HUES48 (cell line): ENCODE data around the gene TMEM174.

Experiments used
- H3K27ac ChIP-seq: one replicate; pipeline ENCODE4 v1.7.0; 2013; ENCODE audit warnings: low read depth, low read length, inconsistent platforms
- H3K27me3 ChIP-seq: 2 replicates; pipeline ENCODE4 v1.6.1; 2013; ENCODE audit warnings: mild to moderate bottlenecking, low read length; ENCODE audit not compliant: control insufficient read depth, insufficient read depth
- H3K36me3 ChIP-seq: 2 replicates; pipeline ENCODE4 v1.6.1; 2013; ENCODE audit warnings: low read length; ENCODE audit not compliant: control insufficient read depth, insufficient read depth
- H3K4me1 ChIP-seq: 2 replicates; pipeline ENCODE4 v1.6.1; 2013; ENCODE audit warnings: mild to moderate bottlenecking, low read length; ENCODE audit not compliant: control insufficient read depth, insufficient read depth
- H3K4me3 ChIP-seq: 2 replicates; pipeline ENCODE4 v1.5.1; 2013; ENCODE audit warnings: mild to moderate bottlenecking, low read depth, low read length
- H3K9ac ChIP-seq: 2 replicates; pipeline ENCODE4 v1.6.1; 2013; ENCODE audit warnings: mild to moderate bottlenecking, low read depth, low read length, moderate library complexity
- H3K9me3 ChIP-seq: 2 replicates; pipeline ENCODE4 v1.6.1; 2013; ENCODE audit warnings: low read length; ENCODE audit not compliant: control insufficient read depth, insufficient read depth

Gene TMEM174

DNA sequence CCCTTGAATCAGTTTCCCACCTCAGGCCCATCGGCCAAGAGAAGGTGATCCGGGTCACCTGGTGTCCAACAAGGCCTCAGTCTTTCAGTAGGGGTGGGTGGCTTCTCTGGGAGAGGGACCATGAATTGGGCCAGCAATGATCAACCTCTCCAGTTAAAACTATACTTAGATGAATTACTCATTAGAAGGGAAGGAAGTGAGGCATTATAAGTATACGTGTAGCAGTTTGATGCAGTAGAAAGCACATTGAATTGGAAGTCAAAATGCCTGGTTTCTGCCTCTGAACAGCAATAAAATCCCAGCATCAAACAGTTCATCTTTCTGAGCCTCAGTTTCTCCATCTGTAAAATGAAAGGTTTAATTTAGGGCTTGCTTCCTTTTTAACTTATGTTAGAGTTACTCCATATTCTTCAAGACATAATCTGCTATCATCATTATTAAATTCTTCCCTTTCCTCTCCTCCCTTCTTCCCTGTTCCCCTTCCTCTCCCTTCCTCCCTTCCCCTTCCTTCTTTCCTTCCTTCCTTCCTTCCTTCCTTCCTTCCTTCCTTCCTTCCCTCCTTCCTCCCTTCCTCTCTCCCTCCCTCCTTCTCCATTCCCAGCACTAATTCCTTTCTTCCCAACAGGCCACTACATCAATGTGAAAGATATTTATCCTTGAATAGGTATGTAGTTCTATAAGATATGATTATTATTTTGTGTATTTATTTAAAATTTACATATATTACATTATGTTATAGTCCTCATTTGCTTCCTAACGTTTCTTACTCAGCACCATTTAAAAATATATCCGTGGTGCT, 18.6 kb upstream of the TMEM174 start:
- H3K27ac ChIP-seq: no peak overlapping the region
- H3K27me3 ChIP-seq: no peaks in the 10 kb centered on the region
- H3K36me3 ChIP-seq: no peaks in the 10 kb centered on the region
- H3K9me3 ChIP-seq: no peaks in the 10 kb centered on the region
- no peaks in the 10 kb centered on the region; the same call in 1 of the 2 replicates for H3K4me1 ChIP-seq
- no peak overlapping the region for H3K9ac ChIP-seq
- H3K4me3 ChIP-seq: no peak overlapping the region

DNA sequence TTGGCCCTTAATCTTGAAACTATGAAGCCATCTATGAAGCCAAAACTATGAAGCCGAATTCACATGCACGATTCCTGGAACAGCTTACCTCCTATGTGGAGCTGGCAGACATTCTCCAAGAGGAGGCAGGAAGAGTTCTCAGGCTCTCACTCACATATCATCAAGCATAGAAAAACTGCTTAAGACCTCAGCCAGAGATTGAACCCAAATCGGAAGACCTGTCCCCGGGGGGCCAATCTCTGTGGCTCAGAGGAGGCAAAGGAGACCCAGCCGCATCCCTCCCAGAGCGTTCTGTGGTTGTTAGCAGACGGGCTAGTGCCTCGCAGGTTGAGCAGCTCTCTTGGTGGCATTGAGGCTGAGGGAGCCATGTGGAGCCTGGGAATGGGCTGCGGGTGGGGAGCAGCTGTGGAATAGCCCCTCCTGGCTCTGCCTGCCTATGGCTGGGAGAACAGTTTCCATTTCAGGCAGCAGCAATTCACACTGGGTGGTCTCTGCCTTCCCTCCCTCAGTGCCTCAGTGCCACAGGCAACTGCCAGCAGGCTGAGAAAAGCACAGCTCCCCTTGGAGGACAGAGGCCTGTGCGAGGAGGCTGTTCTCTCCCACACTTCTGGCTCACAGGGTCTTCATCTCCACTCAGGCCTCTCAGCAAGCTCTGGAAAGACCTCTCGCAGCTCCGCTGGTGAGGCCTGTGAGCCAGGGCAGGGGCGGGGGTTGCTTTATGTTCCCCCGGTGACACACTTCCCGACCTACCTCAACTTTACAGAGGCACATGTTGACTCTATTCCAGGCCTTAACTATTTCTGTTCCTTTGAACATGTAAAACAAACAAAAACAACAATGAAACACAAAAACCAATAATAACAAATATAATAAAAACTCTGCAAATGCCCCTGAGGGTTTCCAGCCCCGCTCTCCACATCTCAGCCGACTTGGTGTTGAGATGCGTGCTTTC, 17.4 kb upstream of the TMEM174 start:
- no peaks in the 10 kb centered on the region; the same call in 1 of the 2 replicates for H3K4me1 ChIP-seq
- H3K4me3 ChIP-seq: no peak overlapping the region
- H3K9me3 ChIP-seq: no peaks in the 10 kb centered on the region
- H3K36me3 ChIP-seq: no peaks in the 10 kb centered on the region
- no peak overlapping the region for H3K27ac ChIP-seq
- no peaks in the 10 kb centered on the region for H3K27me3 ChIP-seq
- H3K9ac ChIP-seq: no peak overlapping the region

DNA sequence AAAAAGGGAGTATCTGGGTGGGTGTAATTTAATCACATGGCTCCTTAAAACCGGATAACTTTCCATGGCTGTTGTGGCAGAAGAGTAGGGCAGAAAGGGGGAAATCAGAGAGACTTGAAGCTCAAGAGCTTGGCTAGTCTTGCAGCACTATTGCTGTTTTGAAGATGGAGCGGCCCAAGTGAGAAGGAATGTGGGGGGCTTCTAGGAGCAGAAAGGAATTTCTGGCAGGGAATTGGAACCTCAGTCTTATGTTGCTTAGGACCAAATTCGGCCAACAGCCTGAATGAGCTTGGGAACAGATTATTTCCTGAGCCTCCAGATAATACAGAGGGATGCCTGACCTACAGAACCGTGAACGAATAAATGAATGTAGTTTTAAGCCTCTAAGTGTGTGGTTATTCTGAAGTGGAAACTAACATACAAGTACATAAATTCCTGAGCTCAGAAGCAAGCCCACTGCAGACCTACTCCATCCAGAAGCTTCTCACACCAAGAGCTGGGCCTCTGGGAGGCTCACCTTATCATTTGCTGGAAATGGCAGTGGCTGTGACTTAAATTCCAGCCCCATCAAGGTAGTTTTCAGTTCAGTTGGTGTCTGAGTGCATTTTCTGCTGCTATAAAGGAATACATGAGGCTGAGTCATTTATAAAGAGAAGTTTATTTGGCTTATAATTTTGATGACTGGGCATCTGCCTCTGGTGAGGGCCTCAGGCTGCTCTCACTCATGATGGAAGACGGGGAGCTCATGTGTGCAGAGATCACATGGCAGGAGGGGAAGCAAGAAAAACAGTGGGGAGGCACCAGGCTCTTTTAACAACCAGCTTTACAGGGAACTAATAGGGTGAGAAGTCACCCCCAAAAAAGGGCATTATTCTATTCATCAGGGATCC, 15.3 kb upstream of the TMEM174 start:
- no peak overlapping the region for H3K4me3 ChIP-seq
- H3K9me3 ChIP-seq: no peaks in the 10 kb centered on the region
- H3K4me1 ChIP-seq: no peaks in the 10 kb centered on the region
- H3K9ac ChIP-seq: no peak overlapping the region
- no peaks in the 10 kb centered on the region for H3K27me3 ChIP-seq
- no peaks in the 10 kb centered on the region for H3K36me3 ChIP-seq
- H3K27ac ChIP-seq: no peak overlapping the region

DNA sequence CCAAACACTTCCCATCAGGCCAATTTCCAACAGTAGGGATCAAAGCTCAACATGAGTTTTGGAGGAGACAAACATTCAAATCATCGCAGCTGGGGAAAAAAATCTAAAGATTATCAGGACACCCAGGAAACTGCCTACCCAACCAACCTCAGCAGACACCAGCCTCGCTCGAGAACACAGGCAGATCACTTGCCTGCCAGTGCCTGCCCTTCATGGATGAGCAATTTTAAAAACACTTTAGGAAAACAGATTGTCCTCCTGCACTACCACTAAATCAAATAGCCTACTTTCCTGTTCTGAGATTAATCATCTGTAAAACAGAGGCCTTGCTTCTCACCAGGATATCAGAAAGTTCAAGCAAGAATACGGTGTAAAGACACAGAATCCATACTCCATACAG, 14.7 kb upstream of the TMEM174 start:
- H3K4me3 ChIP-seq: no peak overlapping the region
- H3K27me3 ChIP-seq: no peaks in the 10 kb centered on the region
- no peaks in the 10 kb centered on the region for H3K36me3 ChIP-seq
- no peaks in the 10 kb centered on the region for H3K4me1 ChIP-seq
- no peak overlapping the region for H3K27ac ChIP-seq
- no peak overlapping the region for H3K9ac ChIP-seq
- H3K9me3 ChIP-seq: no peaks in the 10 kb centered on the region

- Histone ChIP-seq H3K4me3 (no peak overlapping the region), H3K27ac (no peak overlapping the region), H3K27me3 (no peaks in the 10 kb centered on the region), H3K36me3 (no peaks in the 10 kb centered on the region), H3K4me1 (no peaks in the 10 kb centered on the region), H3K9me3 (no peaks in the 10 kb centered on the region), H3K9ac (no peak overlapping the region)
Observed at GRCh38 chr5:73160239-73160671, 12.7 kb upstream of the TMEM174 start.

DNA sequence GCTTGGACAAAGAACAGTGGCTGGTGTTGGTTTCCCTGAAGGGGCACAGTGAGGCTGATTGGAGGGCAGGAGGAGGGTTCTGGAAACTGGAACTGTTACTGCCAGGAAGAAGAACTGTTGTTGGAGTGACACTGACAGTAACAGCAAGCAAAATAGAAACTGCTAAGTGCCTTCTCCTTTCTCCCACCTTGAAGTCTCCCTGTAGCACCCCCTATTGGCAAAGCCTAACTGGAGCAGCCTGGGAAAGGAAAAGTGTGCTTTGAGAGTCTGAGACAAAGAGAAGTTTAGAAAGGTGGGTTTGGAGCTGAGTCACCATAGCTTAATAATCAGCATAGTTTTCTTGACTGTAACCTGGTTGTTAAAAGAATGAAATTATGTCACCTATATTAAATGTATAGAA, 2.5 kb upstream of the TMEM174 start:
- no peak overlapping the region for H3K9ac ChIP-seq
- no peaks in the 10 kb centered on the region for H3K36me3 ChIP-seq
- H3K4me3 ChIP-seq: no peak overlapping the region
- H3K27ac ChIP-seq: no peak overlapping the region
- H3K9me3 ChIP-seq: no peaks in the 10 kb centered on the region
- peaks cover 11% of the 10 kb centered on the region; the same call in 1 of the 2 replicates for H3K4me1 ChIP-seq
- H3K27me3 ChIP-seq: no peaks in the 10 kb centered on the region

DNA sequence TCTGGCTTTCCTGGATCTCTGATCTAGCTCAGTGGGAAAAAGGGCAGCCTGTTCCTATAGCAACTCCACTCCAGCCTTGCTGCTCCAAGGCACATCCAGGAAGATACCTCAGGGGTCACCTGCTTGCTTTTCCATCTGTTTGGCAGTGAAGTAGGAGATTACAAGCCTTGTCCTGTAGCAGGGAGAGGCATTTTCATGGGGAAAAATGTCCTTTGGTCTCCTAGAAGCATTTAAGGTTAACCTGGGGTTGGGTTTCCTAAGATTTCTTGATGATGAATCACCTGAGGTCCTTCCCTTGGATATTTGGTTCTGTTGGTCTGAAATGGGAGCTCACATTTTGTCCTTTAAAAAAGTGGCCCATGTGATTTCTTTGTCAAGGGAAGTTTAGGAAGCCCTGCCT, 1.5 kb upstream of the TMEM174 start:
- no peaks in the 10 kb centered on the region for H3K9me3 ChIP-seq
- no peak overlapping the region for H3K9ac ChIP-seq
- H3K36me3 ChIP-seq: no peaks in the 10 kb centered on the region
- no peak overlapping the region for H3K27ac ChIP-seq
- no peaks in the 10 kb centered on the region for H3K27me3 ChIP-seq
- H3K4me1 ChIP-seq: peaks cover 11% of the 10 kb centered on the region; the same call in 1 of the 2 replicates
- no peak overlapping the region for H3K4me3 ChIP-seq

- H3K9ac ChIP-seq: no peak overlapping the region
- peaks cover 11% of the 10 kb centered on the region; the same call in 1 of the 2 replicates for H3K4me1 ChIP-seq
- H3K27me3 ChIP-seq: no peaks in the 10 kb centered on the region
- H3K4me3 ChIP-seq: no peak overlapping the region
- H3K27ac ChIP-seq: no peak overlapping the region
- H3K9me3 ChIP-seq: no peaks in the 10 kb centered on the region
- no peaks in the 10 kb centered on the region for H3K36me3 ChIP-seq
Observed at GRCh38 chr5:73174100-73174815, 1.3 kb downstream of the TMEM174 start.

DNA sequence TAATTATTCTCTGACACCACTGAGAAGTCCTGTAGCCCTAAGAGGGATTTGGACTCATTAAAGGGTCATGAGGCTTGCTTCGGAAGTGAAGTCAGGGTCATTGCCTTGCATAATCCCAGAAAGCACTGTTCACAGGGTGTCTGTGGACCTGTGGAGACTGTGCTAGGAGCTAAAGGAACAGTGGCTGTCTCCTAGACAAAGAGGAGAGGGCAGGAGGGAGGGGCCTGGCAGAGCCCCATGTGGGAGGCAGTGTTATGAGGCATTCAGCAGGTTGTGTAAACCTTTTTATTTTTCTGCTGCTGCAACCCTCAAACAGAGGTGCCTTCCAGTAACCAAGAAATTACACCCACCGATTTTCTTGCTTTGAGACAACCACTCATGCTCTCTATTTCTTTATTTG, 3.3 kb downstream of the TMEM174 start:
- Histone ChIP-seq H3K27me3 (no peaks in the 10 kb centered on the region), H3K36me3 (no peaks in the 10 kb centered on the region), H3K27ac (no peak overlapping the region), H3K4me1 (peaks cover 7% of the 10 kb centered on the region; the same call in 1 of the 2 replicates), H3K9me3 (no peaks in the 10 kb centered on the region), H3K4me3 (no peak overlapping the region), H3K9ac (no peak overlapping the region)

GRCh38 chr5:73178265-73178664, 5.3 kb downstream of the TMEM174 start:
- Histone ChIP-seq H3K4me3 (no peak overlapping the region), H3K9ac (no peak overlapping the region), H3K36me3 (no peaks in the 10 kb centered on the region), H3K9me3 (no peaks in the 10 kb centered on the region), H3K27me3 (no peaks in the 10 kb centered on the region), H3K27ac (no peak overlapping the region), H3K4me1 (no peaks in the 10 kb centered on the region)
